GM12874 (cell line): ENCODE results near the gene VCX3A.

Source experiments
- CTCF ChIP-seq: IDR thresholded peaks from 2 replicates; pipeline ENCODE4 v1.5.1; 2011; ENCODE audit warnings: low read depth, mild to moderate bottlenecking, control low read depth, low read length, moderate library complexity; ENCODE audit not compliant: insufficient read depth

Gene VCX3A

GRCh38 chrX:6517376-6517775 lies 17.5 kb downstream of the VCX3A start:
- no peak for TF ChIP-seq CTCF

- no peak for TF ChIP-seq CTCF
Observed at GRCh38 chrX:6506444-6506843, 28.5 kb downstream of the VCX3A start.

- no peak for TF ChIP-seq CTCF
Observed at GRCh38 chrX:6505960-6506359, 29.0 kb downstream of the VCX3A start.

- no peak for TF ChIP-seq CTCF
Observed at GRCh38 chrX:6500719-6501118, 34.2 kb downstream of the VCX3A start.

GRCh38 chrX:6498324-6498723 lies 36.6 kb downstream of the VCX3A start:
- TF ChIP-seq CTCF, result no peak
